NCI-H2196 (cell line): ENCODE measurements around the gene PDCD2.
A peak's percentile ranks its signal among the peaks of the same experiment; 100 is the strongest.
"Not testable (repeated sequence)": the region's sequence is repeated elsewhere in the genome, so short reads cannot be mapped to it uniquely, and the experiment has no call there.

Experiments used
- DNase-seq: peaks from one replicate; lab custom pipeline; 2025; ENCODE audit not compliant: unreplicated experiment; lab: John Stamatoyannopoulos, UW

Gene PDCD2

DNA sequence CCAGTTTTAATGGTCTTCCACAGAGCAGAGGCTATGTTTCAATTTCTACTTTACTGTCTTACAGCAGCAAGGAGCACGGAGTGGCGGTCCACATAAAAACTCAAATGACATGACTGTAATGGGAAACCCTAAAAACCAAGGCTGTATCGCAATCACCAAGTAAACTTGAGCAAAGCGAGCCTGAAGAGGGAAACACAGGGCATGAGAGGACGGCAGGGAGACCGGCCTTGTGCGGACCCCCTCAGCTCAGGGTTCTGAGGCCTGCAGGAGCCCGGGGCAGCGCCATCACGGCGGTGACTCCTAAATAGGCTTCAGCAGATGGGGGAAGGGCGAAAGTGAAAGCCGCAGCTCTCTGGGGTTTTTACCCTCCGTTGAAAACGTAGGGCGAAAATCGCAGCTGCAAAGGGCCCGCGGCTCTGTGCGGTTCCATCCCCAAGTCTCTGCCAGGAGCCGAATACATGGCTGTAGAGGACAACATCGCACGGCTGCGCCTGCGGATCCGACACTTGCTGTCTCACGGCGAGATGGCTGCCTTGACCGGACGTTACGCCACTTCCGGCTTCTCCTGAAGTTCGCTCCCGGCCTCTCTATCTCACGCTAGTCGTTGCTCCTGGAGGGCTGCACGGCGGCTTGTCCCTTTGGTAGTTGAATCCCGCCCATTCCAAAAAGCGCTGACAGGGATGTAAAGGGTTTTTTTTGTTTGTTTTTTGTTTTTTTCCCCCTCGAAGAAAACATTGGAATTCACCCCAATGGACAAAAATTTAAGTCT, 31.5 kb downstream of the PDCD2 start, which contains the start of gene PSMB1:
Gene PSMB1, minus strand, starts transcription at position 543 of the 769 bp plus-strand sequence. Its CDS starts 65 bp downstream, at position 478.
- peak; percentile 78 for DNase-seq

DNA sequence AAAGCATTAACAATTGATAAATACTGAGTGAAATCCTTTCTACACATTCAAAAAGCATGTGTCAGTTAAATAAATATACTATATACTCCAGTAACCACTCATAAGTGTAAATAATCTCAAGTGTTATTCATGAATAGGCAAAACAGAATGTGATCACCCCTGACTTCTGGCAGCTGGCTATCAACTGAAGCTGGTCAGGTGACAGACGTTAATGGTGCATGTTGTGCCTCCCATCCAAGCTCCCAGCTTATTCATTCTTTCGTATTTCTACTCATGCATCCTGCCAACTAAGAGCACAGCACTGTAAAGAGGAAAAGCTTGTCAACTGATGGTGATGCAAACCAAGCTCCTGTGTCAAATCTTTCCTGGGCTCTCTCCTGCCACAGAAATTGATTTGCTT, 39.0 kb downstream of the PDCD2 start:
- DNase-seq = peak; percentile 68

DNA sequence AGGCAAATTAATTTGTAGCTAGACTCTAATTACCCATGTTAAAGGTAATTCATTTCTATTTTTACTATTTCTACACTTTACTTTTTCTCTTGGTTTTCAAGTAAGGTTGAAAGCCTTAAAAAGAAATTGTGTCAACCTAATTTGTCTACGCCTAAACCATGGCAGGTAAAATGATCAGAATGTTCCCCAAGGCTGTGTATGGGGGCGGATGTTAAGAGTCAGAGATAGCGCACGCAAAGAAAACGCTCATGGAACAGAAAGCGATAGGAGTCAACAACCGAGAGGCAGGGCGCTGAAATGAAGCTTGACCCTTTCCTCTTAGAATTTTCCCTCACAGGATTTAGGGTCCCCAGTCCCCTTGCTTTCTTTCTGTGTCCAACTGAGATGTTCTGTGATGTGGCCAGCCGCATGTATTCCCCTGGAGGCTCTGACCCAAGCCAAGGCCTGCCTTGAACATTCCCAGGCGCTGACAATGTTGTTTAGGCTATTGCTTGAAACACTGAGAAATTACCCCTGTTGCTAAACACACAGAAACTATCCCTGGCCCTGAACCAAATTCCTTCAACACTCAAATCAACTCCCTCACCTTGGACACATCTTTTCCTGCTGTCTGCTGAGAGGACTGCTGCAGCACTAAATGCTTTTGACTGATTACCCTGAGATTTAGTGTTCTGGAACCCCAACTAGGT, 42.3 kb downstream of the PDCD2 start:
- no peak for DNase-seq

DNA sequence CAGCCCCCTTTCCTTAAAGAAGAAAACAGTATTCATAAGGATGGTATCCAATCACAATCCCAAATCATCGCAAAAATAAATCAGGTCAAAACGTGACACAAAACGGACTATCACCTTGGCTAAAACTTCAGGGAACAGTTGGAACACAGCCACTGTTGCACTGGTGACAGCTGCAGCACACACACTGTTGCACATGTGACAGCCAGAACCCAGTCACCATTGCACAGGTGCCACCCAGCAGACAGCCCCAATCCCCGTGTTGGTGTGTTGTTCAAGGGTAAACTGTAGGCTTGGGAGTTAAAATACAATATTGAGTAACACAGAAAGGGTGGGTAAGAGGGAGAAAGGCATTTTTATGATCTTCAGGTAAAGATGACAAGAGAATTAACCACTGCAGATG, 47.1 kb downstream of the PDCD2 start:
- no peak for DNase-seq

DNA sequence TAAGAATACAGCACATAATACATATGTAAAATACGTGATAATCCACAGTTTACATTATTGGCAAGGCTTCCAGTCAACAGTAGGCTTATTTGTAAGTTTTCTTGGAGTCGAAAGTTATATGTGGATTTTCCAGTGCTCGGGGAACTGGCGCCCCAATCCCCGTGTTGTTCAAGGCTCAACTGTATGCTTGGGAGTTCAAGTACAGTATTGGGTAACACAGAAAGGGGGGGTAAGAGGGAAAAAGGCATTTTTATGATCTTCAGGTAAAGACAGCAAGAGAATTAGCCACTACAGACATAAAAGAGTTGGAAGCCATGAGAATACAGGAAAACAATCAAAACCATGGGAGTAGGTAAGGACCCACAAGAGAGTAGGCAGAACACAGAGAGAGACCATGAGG, 47.8 kb downstream of the PDCD2 start:
- no peak for DNase-seq

DNA sequence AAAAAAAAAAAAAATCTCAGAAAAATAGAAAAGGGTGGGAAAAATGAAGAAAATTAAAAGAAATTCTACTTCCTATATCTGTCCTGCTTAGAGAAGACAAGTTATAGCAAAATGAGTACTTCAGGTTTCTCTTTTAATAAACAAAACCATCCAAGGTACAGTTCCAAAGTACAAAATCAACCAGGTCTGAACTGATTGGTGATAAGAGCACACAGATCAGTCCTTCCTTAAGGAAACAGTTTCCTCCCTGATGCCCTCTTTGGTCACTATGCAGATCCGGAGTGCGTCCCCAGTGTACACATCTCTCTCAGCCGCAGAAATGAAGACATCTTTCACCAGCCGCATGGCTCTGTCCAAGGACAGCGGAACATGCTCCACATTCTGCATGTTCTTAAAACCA, 49.4 kb downstream of the PDCD2 start:
- DNase-seq = no peak

DNA sequence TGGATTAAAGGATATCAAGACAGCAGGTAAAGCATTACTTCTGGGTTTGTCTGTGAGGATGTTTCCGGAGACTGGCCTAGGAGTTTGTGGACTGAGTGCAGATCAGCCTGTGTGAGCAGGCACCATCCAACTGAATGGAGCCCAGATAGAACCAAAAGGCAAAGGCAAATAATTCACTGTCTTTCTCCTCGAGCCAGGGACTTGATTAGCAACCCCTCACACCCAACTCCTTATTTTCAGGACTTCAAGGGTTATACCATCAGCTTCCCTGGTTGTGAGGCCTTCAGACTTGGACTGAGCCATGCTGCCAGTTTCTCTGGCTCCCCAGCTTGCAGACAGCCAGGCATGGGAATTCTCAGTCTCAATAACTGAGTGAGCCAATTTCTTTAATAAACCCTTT, 50.6 kb downstream of the PDCD2 start:
- DNase-seq = no peak

DNA sequence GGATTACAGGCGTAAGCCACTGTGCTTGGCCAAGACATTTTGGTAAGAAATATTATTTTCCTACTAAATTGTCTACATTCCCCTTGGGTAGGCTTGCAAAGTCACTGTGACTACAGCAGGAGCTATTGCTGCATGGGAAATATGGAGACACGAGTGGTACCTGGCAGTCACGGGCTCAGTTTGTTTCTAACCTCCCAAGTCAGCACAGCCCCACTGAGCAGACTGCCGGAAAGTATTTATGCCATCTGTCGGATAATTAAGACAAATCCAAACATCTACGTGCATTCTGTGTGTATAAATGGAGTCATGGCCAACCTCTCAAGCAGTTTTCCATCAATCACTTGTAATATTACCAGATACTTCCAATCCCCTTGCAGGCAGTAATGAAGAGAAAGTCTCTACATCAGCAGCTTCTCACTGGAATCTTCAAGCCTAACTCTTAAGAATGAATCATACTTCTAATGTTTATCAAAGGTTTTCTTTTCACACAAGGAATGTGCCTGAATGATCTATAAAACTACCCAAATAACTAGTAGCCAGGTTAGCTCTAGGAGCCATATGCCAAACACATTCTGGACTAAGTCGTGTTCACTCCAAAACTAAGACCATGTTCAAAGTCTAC, 51.5 kb downstream of the PDCD2 start:
- DNase-seq = no peak

DNA sequence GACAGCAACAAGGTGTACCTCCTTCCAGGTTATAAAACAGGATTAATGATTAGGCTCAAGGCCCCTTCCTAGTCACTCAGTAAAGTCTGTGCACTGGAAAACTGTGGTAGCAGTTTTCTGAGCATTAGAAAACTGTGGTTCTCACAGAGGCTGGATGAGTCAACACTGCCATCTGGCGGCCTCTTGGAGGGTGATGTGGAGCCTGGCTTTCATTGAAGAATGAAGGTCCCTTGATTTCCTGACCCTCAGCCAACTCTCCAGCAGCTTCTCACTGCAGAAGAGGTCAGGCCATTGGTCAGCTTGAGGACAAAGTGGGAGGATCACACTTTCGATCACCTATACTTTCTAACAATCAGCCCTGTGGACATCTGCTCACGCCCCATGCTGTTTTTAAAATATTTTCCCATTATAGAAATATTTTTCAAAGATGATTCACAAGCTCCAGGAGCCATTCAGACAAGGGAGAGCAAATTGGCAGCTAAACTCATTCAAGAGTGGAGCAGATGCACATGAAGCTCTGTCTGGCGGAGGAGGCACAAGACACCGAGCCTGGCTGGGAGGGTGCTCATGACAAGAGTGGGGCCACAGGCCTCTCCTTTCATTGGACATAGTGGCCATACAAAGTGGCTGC, 54.5 kb downstream of the PDCD2 start:
- DNase-seq = peak; percentile 54

DNA sequence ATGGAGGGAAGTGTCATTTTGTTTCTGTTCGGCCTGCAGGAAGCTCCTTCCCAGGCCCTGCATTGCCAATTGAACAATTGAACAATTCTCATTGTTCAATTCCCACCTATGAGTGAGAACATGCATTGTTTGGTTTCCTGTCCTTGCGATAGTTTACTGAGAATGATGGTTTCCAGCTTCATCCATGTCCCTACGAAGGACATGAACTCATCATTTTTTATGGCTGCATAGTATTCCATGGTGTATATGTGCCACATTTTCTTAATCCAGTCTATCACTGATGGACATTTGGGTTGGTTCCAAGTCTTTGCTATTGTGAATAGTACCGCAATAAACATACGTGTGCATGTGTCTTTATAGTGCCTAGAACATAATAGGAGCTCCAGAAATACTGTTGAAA, 56.4 kb downstream of the PDCD2 start:
- DNase-seq = not testable (repeated sequence)

DNA sequence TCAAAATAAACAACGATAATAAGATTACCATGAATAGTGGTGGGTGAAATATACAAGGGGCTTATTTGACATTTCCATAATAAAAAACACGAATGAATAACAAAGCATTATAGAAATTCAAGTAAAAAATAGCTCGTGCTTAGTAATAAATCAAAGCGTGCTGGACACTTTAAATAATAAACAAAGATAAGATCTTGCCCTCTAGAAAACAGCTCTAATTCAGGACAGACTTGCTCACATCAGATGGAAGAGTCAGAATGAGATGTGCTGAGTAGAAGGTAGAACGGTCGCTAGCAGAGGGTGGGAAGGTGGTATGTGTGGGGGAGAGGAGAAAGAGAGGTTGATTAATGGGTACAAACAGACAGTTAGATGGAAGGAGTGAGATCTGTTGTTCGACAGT, 58.6 kb downstream of the PDCD2 start:
- DNase-seq = no peak
